Activated CD4-positive, CD25-positive, alpha-beta regulatory T cell (primary cell): ENCODE results near the gene GARIN5A.
"Not testable (repeated sequence)": the region's sequence is repeated elsewhere in the genome, so short reads cannot be mapped to it uniquely, and the experiment has no call there.

ENCODE experiments used
- DNase-seq, 4 experiments: peaks; one replicate each; lab custom pipeline; 2025; lab: John Stamatoyannopoulos, UW

The GARIN5A gene

DNA sequence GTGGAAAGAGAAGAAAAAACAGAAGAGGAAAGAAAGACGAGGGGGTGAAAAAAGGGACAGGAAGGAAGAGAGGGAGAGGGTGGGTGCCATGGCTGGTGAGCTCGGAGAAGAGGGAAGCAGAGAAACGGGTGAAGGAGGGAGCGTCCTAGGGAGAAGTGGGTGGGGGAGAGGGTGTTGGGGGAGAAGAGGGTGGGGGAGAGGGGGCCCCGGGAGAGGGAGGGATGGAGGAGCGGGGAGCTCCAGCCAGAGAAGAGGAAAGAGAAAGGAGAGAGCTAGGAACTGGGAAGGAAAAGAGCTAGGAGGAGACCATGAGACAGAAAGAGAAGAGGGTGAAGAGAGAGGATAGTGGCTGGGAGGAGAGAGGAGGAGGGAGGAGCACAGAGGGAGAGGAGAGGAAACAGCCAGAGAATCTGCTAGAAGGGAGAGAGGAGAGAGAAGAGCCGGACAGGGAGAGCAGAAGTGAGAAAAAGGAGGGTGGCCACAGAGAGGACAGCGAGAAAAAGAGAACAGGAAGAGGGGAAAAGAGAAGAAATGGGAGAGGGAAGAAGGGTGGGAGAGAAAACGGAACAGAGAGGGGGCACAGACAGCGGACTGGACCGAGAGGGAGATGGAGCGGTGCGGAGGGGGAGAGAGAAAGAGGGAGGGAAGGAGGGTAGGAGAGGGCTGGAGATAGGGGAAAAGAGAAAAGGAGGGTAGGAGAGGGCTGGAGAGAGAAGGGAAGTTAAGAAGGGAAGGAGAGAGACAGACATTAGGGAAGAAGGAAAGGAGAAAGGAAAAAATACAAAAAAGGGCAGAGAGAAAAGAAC is 11.9 kb upstream of the GARIN5A start:
- no peak for DNase-seq

DNA sequence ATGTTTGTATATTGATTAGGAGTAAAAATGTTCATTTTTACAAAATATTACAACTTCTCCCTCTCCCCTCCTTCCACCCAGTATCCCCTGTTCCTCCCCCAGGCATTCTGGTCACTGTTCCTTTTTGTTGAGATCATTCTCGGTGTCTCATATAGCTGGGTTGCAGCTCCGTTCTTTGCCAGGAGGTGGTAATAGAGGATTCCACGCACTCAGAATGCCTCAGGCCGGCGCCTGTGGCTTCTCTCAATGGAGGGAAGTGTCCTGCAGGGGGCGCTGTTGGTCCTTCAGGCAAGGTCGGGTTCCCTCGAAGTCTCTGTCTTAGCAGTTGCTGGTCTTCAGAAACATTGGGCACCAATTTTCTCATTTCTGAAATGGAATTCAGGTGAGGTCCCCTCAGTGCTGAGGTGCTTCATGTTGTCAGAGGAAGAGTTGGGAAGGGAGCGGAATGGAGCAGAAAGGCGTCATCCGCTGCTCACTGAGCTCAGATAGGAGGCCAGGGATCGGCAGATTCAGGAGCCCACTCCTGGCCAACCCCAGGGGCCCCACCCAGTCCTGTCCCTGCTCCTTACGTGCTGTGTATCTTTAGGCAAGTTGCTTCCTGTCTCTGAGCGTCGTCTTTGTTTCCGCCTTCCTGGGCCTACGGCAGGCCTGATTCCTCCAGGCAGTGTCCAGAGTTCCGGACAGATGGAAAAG is 10.3 kb upstream of the GARIN5A start:
- peak in 2 of 4 experiments; percentile 16 to 47 for DNase-seq

DNA sequence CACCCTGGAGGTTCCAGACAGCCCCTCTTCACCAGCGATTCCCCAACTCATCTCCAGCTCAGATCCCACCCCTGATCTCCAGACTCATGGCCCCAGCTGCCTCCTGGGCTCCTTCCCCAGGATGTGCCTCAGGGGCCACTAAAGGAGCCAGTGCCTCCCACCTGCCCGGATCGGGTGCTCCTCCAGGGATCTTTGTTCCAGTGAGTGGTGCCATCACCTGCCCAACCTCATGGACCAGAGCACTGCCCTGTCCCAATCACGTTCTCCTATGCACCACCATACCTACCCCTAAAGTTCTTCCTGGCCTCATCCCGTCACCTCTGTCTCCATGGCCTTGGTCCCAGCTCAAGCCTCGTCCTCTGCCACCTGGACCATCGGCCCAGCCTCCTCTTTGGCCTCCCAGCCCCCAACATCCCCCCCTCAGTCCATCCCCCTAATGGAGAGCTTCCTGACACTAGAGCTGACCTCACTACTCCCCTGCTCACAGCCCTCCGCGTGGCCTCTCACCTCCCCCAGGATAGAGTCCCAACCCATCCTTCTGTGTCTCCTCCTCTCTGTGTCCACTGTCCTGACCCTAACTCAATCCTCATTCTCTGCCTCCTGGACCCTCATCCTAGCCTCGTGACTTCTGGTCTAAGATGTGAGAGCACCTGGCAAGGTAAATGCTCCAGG is 8.8 kb upstream of the GARIN5A start:
- DNase-seq: no peak

DNA sequence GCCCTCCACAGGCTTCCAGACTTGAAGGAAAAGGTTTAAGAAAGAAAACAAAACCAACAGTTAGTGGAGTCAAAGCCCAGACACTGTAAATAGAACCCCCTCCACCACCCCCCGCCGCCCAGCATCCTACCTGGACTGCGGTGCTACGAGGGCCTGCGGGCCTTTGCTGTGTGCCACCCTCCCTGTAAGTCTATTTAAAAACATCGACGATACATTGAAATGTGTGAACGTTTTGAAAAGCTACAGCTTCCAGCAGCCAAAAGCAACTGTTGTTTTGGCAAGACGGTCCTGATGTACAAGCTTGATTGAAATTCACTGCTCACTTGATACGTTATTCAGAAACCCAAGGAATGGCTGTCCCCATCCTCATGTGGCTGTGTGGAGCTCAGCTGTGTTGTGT is 6.3 kb upstream of the GARIN5A start:
- no peak for DNase-seq

DNA sequence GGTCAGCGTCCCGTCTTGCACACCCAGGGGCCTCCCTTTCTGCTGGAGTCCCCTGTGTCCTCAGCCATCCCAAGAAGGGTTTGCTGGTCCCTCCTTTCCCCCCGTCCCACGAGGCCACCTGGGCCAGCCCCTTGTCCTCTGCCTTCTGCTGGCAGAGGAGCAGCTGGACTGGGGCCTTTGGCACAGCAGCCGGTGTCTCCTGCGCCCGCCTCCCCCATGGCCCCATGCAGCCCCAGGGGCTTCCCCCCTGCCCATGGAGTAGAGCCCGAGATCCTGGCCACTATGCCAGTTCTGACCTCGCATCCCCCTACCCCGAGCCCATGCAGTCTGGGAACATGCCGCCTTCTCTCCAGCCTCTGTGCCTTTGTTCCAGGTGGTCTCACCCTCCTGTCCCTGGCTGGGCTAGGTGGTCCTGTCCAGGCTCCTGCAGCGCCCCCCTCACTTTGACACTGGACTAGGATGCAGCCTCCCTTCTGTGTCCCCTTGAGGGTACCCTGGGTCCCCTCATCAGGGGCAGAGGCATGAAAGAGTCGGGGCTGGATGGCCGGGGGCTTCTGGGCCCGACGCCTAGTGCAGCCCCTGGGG is 5.7 kb upstream of the GARIN5A start:
- no peak for DNase-seq

DNA sequence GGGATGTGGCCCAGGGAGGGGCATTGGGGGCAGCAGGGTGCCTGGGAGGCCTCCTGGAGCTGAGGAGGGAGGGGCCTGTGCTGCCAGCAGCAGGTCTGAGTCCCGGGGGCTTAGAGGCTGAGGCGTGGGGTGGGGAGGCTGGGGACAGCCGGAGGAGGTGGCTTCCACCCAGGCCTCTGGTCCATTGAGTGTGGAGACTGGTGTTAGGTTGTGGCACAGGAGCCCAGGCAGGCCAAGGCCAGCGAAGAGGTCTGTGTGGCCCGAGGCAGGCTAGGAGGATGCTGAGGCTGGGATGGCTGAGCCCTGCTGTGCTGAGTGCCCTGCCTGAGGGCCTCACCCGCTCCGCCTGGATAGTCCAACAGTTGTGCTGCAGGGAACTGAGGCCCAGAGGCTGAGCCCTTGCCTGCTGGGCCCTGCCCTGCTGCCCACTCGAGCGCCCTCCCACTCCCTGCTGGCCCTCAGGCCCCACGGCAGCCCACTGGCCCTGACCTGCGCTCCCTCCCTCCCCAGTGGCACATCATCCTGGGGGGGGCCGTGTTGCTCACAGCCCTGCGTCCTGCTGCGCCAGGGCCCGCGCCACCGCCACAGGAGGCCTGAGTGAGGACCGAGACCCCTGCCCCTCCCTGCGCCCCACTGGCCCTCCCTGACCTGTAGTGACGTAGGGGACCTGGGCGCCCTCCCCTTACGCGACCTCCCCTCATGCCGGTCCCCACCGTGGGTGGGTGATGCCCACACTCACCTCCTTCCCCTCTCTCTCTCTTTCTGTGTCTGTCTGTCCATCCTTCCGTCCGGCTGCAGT is 4.9 kb upstream of the GARIN5A start:
- DNase-seq: no peak

DNA sequence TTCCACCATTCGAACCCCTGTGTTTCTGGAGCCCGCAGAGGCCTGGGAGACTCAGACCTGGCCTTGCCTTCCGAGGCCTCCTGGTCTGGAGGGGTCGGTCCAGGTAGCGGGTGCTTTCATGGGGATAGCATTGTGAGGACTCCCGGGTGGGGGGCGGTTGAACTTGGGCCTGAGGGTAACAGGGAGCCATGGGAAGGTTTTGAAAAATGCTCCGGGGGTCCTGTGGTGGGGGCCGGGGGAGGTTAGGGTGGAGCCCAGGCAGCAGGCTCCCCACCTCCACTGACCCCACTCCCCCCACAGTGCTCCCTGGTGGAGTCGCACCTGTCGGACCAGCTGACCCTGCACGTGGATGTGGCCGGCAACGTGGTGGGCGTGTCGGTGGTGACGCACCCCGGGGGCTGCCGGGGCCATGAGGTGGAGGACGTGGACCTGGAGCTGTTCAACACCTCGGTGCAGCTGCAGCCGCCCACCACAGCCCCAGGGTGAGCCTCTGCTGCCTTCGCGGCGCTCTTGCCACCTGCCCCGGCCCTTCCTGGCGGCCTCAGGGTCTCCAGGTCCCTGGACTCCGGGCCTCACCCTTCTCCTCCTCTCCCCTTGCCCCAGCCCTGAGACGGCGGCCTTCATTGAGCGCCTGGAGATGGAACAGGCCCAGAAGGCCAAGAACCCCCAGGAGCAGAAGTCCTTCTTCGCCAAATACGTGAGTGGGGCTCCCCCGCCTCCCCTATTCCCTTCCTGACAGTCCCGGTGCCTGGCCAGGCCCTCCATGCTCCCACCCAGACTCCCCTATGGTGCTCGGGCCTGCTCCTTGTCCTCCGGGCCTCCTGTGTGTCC is 3.8 kb upstream of the GARIN5A start:
- no peak for DNase-seq

DNA sequence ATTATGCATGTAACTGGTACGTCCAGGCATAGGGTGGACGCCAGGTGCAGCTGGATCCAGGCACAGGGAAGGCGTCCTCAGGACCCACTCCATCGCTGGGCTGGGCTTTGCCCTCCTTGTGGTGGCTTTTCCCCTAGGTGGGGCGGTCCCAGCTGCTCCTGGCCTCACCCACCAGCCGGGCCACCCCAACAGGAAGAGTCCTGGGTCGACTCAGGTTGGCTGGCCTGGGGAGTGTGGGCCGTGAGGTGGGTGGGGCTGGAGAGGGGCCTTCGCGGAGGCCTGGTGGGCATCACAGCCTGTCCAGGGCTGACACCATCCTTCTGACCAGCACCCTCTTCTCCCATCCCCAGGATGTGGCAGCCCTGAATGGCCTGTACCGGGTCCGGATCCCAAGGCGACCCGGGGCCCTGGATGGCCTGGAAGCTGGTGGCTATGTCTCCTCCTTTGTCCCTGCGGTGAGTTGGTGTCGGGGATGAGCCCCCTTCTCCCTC is 3.2 kb upstream of the GARIN5A start:
- DNase-seq: no peak

DNA sequence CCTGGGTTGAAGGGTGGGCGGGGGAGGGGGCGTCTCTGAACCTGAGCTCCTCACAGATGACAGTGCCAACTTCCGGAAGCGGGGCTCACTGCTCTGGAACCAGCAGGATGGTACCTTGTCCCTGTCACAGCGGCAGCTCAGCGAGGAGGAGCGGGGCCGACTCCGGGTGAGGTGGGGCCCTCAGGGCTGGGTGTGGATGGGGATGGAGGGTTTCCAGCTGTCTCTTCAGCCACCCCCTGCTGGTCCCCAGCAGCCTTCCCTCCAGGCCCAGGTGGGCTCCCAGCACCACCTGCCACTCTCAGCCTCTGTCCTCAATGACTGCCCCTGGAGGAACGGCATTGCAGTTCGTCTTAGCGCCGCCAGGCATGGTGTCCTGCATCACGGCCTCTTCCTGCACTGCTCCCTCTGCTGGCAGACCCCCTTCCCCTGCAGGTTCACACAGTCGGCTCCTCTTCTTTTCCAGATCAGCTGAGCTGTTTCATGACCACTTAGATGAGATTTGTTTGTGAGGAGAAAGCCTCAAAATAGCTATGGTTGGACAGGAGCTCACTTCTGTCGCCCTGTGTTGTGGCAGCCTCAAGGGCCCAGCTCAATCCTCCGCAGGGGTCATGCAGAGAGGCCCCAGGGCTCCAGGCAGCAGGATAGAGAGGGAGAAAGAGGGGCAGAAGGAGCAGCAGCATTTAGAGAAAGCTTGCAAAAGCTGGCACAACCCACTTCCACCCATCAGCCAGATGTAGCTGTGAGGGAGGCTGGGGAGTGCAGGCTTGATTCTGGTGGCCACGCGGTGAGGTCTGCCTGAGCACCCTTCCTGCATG is 2.5 kb upstream of the GARIN5A start:
- DNase-seq: no peak

DNA sequence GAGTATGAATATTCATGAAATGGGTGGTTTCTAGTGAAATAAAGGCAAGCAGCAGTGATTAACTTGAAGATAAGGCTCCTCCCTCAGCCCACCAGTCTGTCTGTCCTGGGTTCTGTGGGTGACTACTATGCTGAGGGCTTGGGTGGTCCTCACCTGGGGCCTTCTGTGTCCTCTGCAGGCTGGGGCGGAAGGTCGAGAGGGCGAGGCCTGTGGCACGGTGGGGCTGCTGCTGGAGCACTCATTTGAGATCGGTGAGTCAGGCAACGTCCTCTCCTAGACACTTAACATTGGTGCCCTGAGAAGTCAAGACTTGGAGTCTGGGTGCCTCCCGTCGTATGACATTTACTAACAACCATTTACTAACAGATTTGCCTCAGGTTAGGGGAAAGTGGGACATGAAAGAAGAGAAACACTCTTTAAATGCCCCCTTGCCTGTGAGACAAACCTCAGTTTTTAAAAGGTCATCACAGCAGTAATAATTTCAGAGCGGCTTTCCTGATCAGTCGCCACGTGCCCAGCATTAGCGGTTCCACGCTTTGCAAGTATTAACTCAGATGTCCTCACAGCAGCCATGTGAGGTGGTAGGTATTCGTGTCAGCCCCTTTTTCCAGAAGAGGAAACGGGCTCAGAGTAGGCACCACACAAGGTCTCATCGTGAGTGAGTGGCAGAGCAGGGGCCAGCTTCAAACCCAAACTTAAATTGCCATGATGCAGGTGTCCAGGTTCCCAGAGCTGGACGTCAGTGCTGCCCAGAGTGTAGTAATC is 1.3 kb upstream of the GARIN5A start:
- no peak for DNase-seq

DNA sequence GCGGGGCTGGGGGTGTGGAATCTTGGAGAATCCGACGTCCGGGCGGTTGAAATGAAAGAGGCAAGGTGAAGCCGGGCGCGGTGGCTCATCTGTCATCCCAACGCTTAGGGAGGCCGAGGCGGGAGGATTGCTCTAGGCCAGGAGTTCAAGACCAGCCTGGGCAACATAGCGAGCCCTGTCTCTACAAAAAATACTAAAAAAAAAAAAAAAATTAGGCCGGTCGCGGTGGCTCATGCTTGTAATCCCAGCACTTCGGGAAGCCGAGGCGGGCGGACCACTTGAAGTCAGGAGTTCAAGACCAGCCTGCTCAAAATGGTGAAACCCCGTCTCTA is 225 bp upstream of the GARIN5A start:
- DNase-seq: no peak

DNA sequence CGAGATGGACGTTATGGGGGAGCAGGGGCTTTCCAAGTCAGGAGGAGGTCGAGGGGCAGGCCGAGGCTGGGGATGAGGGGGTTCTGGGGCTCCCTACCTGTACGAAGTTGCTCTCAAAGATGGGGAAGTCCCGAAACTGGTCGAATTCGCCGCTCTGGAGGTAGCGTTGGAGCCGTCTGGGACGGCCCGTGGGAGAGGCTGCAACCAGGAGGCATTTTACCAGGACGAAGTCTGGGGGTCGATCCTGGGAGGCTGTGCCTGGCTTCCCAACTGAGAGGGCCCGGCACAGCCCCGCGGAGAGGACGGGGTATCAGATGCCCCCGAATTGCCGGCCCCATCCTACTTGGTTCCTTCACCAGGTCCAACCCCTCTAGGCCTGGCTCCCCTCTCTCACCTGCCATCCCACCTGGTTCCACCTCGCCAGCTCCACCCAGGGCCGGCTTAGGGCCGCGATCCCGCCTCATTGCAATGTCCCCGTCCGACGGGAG is 868 bp downstream of the GARIN5A start:
- no peak for DNase-seq

DNA sequence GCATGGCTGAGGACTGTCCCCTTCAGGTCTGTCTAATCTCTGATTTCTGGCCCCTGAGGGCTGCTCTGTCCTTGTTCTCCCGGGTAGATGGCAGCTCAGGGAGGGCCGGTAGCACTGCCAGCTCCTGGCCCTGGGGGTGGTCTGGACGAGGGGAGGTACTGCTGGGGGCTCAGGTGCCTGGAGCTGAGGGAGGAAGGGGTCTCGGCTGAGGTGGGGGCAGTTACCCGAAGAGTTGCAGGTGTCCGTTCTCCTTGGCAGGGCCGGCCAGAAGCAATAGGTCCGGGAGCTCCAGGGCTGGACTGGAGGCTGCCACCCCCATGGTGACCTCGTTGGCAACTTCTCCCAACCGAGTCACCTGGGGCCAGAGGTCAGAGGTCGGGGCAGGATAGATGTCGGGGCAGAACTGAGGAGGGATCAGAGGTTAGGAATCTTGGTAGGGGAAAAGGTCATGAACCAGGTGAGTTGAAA is 1.5 kb downstream of the GARIN5A start:
- DNase-seq: no peak

DNA sequence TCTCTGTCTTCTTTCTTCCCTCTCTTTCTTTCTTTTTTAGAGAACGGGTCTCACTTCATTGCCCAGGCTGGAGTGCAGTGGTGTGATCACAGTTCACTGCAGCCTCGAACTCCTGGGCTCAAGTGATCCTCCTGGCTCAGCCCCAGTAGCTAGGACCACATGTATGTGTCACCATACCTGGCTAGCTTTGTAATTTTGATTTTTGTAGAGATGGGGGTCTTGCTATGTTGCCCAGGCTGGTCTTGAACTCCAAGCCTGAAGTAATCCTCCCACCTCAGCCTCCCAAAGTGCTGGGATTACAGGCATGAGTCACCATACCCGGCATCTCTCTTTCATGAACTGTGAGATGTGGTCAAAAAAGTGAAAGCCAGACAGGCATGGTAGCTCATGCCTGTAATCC is 3.3 kb downstream of the GARIN5A start:
- DNase-seq: not testable (repeated sequence)

DNA sequence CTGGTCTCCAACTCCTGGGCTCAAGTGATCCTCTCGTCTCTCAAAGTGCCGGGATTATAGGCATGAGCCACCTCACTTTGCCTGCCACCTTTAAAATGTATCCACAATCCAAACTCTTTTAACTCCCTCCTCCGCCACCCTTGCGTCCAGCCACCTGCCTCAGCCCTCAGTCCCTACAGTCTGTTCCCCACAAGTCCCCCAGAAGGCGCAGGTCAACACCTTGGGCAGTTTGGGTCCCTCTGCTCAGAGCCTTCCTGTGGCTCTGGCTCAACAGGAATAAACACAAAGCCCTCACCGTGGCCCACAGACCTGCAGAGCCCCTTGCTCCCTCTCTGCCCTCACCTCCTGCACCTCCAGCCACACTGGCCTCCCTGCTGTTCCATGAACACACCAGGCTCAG is 7.8 kb downstream of the GARIN5A start:
- no peak for DNase-seq

DNA sequence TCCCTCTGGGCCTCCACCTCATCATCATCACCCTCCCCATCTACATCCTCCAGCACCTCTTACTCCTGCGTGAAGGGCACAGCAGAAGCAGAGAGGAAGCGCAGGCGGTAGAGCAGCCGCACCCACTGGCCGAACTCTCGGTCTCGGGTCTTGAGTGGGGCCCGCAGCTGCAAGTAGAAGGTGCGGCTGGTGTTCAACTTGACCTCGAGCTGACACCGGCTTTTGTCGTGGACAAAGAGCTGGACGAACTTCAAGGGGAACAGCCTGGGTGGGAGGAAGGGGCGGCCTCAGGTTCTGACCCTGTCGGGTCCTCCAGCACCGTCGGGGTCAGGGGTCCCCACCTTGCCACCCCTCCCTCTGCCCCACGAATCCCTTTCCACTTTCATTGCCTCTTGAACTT is 9.1 kb downstream of the GARIN5A start:
- no peak for DNase-seq

DNA sequence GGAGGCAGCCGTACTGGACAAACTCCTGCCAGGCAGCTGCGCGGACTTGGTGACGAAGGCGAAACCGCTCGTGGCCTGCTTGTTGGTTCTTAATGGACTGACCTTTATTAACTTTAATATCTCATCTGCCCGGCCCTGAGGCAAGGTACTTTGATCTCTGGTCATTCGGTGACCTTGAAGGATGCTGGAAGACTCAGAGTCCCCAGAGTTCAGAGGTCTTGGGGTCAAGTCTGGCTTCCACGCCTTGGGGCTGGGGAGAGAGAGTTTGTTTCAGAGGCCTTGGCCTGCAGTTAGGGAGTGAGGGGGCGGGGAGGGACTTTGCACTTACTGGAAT is 10.0 kb downstream of the GARIN5A start:
- no peak for DNase-seq

DNA sequence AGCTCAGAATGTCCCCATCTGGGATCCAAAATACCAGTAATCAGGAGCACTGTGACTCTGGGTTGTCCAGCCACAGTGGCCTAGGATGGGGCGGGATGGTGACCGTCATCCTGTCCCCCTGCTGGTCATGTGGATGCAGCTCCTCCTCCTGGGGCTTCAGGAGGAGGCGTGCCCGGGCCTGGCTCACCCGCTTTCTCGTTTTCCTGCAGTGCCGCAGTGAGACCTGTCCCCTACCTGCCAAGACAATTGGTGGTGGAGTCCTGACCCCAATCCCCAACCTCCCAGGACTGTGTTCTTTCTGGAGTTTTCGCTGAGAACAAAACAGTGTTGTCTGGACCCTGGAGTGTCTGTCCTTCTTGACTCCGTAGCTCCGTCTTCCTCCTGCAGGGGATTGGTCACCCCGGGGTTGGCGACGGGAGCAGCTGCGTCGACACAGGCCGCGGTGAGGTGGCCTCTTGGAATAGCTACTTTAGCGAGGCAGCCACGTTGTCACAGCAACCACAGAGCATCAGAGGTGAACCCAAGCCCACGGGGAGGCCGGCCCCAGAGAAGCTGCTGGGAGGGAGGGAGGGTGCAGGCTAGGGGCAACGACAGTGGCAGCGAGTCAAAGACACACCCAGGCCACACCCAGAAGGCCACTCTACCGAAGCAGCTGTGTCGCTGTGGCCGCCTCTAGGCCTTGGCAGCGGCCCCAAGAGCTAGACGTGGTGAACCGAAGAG is 10.5 kb downstream of the GARIN5A start:
- no peak for DNase-seq
